ENCODE measurements around the gene SRGAP1.
"Not testable (repeated sequence)": the region's sequence is repeated elsewhere in the genome, so short reads cannot be mapped to it uniquely, and the experiment has no call there.

SRGAP1 gene

GRCh38 chr12:63876980-63877379 lies 32.5 kb downstream of the SRGAP1 start:
- Histone ChIP-seq H3K27ac (ENCODE audit: low read depth, low read length, poor library complexity, severe bottlenecking) (no peak overlapping the region), H3K79me2 (ENCODE audit: insufficient read depth, low read length) (no peaks in the 10 kb centered on the region), H3K4me3 (ENCODE audit: low read depth, low read length, poor library complexity, severe bottlenecking) (no peak overlapping the region), H3K9ac (ENCODE audit: low read length) (no peak overlapping the region), H3K9me3 (ENCODE audit: low read length) (no peaks in the 10 kb centered on the region), H3K4me2 (ENCODE audit: low read length) (no peak overlapping the region), H3K9me2 (ENCODE audit: low read depth, low read length) (no peaks in the 10 kb centered on the region), H3K27me3 (ENCODE audit: insufficient read depth, low read length) (0 out of 2 replicates have a peak, but pooled peaks cover 4% of the 10 kb centered on the region), H3K36me3 (ENCODE audit: insufficient read depth, low read length) (no peaks in the 10 kb centered on the region), H2AFZ (ENCODE audit: low read length) (no peak overlapping the region), H4K20me1 (ENCODE audit: insufficient read depth, low read length) (no peaks in the 10 kb centered on the region), H3F3A (ENCODE audit: insufficient read depth, low read length) (no peaks in the 10 kb centered on the region), H3K4me1 (ENCODE audit: insufficient read depth, low read length, severe bottlenecking) (no peaks in the 10 kb centered on the region)
- TF ChIP-seq CTCF (IDR thresholded peaks at IDR 0.05; ENCODE audit: low read length) (no peak), EZH2 (IDR thresholded peaks at IDR 0.05; ENCODE audit: borderline replicate concordance, low read length) (no peak)

GRCh38 chr12:63877693-63878092 lies 33.2 kb downstream of the SRGAP1 start:
- Histone ChIP-seq H3K36me3 (ENCODE audit: insufficient read depth, low read length) (no peaks in the 10 kb centered on the region), H3K9me3 (ENCODE audit: low read length) (no peaks in the 10 kb centered on the region), H3F3A (ENCODE audit: insufficient read depth, low read length) (no peaks in the 10 kb centered on the region), H3K79me2 (ENCODE audit: insufficient read depth, low read length) (no peaks in the 10 kb centered on the region), H4K20me1 (ENCODE audit: insufficient read depth, low read length) (no peaks in the 10 kb centered on the region), H3K4me3 (ENCODE audit: low read depth, low read length, poor library complexity, severe bottlenecking) (no peak overlapping the region), H3K27me3 (ENCODE audit: insufficient read depth, low read length) (0 out of 2 replicates have a peak, but pooled peaks cover 4% of the 10 kb centered on the region), H2AFZ (ENCODE audit: low read length) (no peak overlapping the region), H3K9me2 (ENCODE audit: low read depth, low read length) (no peaks in the 10 kb centered on the region), H3K27ac (ENCODE audit: low read depth, low read length, poor library complexity, severe bottlenecking) (no peak overlapping the region), H3K4me2 (ENCODE audit: low read length) (no peak overlapping the region), H3K9ac (ENCODE audit: low read length) (no peak overlapping the region), H3K4me1 (ENCODE audit: insufficient read depth, low read length, severe bottlenecking) (no peaks in the 10 kb centered on the region)
- TF ChIP-seq EZH2 (IDR thresholded peaks at IDR 0.05; ENCODE audit: borderline replicate concordance, low read length) (no peak), CTCF (IDR thresholded peaks at IDR 0.05; ENCODE audit: low read length) (no peak)

- H3K27ac ChIP-seq (ENCODE audit: low read depth, low read length, poor library complexity, severe bottlenecking); H4K20me1 ChIP-seq (ENCODE audit: insufficient read depth, low read length); H3K4me2 ChIP-seq (ENCODE audit: low read length); H2AFZ ChIP-seq (ENCODE audit: low read length); H3K36me3 ChIP-seq (ENCODE audit: insufficient read depth, low read length); H3K79me2 ChIP-seq (ENCODE audit: insufficient read depth, low read length); H3K4me3 ChIP-seq (ENCODE audit: low read depth, low read length, poor library complexity, severe bottlenecking); H3F3A ChIP-seq (ENCODE audit: insufficient read depth, low read length); H3K9me3 ChIP-seq (ENCODE audit: low read length); H3K4me1 ChIP-seq (ENCODE audit: insufficient read depth, low read length, severe bottlenecking); H3K27me3 ChIP-seq (ENCODE audit: insufficient read depth, low read length); H3K9ac ChIP-seq (ENCODE audit: low read length); H3K9me2 ChIP-seq (ENCODE audit: low read depth, low read length): not testable (repeated sequence)
These were observed 35.7 kb downstream of the SRGAP1 start for GRCh38 chr12:63880235-63880634.

- Histone ChIP-seq H3K9ac (ENCODE audit: low read length) (no peak overlapping the region), H3K27me3 (ENCODE audit: insufficient read depth, low read length) (0 out of 2 replicates have a peak, but pooled peaks cover 4% of the 10 kb centered on the region), H4K20me1 (ENCODE audit: insufficient read depth, low read length) (no peaks in the 10 kb centered on the region), H3K79me2 (ENCODE audit: insufficient read depth, low read length) (no peaks in the 10 kb centered on the region), H3K4me2 (ENCODE audit: low read length) (no peak overlapping the region), H3K9me2 (ENCODE audit: low read depth, low read length) (no peaks in the 10 kb centered on the region), H3K36me3 (ENCODE audit: insufficient read depth, low read length) (no peaks in the 10 kb centered on the region), H3K9me3 (ENCODE audit: low read length) (no peaks in the 10 kb centered on the region), H3K4me1 (ENCODE audit: insufficient read depth, low read length, severe bottlenecking) (no peaks in the 10 kb centered on the region), H3K4me3 (ENCODE audit: low read depth, low read length, poor library complexity, severe bottlenecking) (no peak overlapping the region), H2AFZ (ENCODE audit: low read length) (no peak overlapping the region), H3F3A (ENCODE audit: insufficient read depth, low read length) (no peaks in the 10 kb centered on the region), H3K27ac (ENCODE audit: low read depth, low read length, poor library complexity, severe bottlenecking) (no peak overlapping the region)
- TF ChIP-seq CTCF (IDR thresholded peaks at IDR 0.05; ENCODE audit: low read length) (no peak), EZH2 (IDR thresholded peaks at IDR 0.05; ENCODE audit: borderline replicate concordance, low read length) (no peak)
These were observed 36.3 kb downstream of the SRGAP1 start for GRCh38 chr12:63880742-63881263.

All from OCI-LY1 (cell line).